K562 (cell line): ENCODE data around the gene SUMO3. TPM values are rescaled to one million over a fixed set of nuclear protein-coding genes. Genes with fewer than 3 reads are reported as not detected.

ENCODE experiments used
- FUS ChIP-seq: fragments of 200-400 bp; formaldehyde crosslinking; optimal IDR thresholded peaks from 2 replicates; pipeline ENCODE3; 2017; ENCODE audit warnings: low read depth, low read length
- HDAC2 ChIP-seq: fragments of 450-650 bp; IDR thresholded peaks from 2 replicates; pipeline ENCODE4 v1.6.1; 2016; ENCODE audit warnings: mild to moderate bottlenecking
- NR2C2 ChIP-seq, 2 experiments: fragments of 200-800 bp in 1 of 2; sonication (Bioruptor generic) in 1 of 2; sonication (generic) in 1 of 2; formaldehyde crosslinking in 1 of 2; IDR thresholded peaks; 2 replicates each; pipeline versions ENCODE4 v1.6.1 to v1.8.0; 2016 to 2022; ENCODE audit warnings: mild to moderate bottlenecking in 1 of 2, missing compliant biosample characterization in 1 of 2, missing genetic modification characterization in 1 of 2, missing genetic modification reagents in 1 of 2
- POLR2AphosphoS2 ChIP-seq: IDR thresholded peaks from 2 replicates; pipeline ENCODE4 v1.6.1; 2012; ENCODE audit warnings: low read length, improper control_type of control experiment
- SAP30 ChIP-seq: fragments of 200-600 bp; sonication (generic); IDR thresholded peaks from 2 replicates; pipeline ENCODE4 v1.6.1; 2012; ENCODE audit warnings: borderline replicate concordance, low read depth, mild to moderate bottlenecking, moderate library complexity, low read length, control low read depth, inconsistent platforms; ENCODE audit not compliant: insufficient read depth, poor library complexity, severe bottlenecking
- YY1 ChIP-seq, 3 experiments: IDR thresholded peaks; 2 replicates each; pipeline ENCODE4 v1.6.1; 2011; ENCODE audit warnings: low read length in 2 of 3, mild to moderate bottlenecking in 2 of 3, moderate library complexity in 2 of 3, borderline replicate concordance in 1 of 3, control low read depth in 1 of 3, low read depth in 1 of 3; ENCODE audit not compliant: insufficient read depth in 3 of 3, insufficient replicate concordance in 2 of 3, control insufficient read depth in 1 of 3, insufficient read length in 1 of 3; ENCODE audit errors: extremely low read depth in 1 of 3
- ZNF197 ChIP-seq: fragments of 200-800 bp; sonication (Bioruptor generic); IDR thresholded peaks from 2 replicates; pipeline ENCODE4 v1.6.1; 2016; ENCODE audit warnings: low read depth, missing genetic modification characterization, missing compliant biosample characterization
- polyA plus RNA-seq, 8 experiments: library from polyadenylated mRNA; depleted of rRNA in 4 of 8; stranded (reverse) in 5 of 8; unstranded in 3 of 8; fragments of >200 nt; fragmentation: Nextera tagmentation in 2 of 8; fragmentation: Illumina TruSeq in 1 of 8; extraction: Ambion mirVana in 2 of 8; extraction: Trizol in 1 of 8; gene quantifications; 2 replicates each; pipeline versions ENCODE4 v1.2.1 to v1.2.3, GENCODE V29; 2011 to 2014; ENCODE audit warnings: inconsistent platforms in 1 of 8, missing spikeins in 1 of 8
- total RNA-seq, 7 experiments: library from RNA; depleted of rRNA in 6 of 7; stranded (reverse); fragments of >200 nt in 6 of 7; fragmentation: Illumina TruSeq in 2 of 7; extraction: Trizol in 2 of 7; gene quantifications; 2 replicates each; pipeline versions ENCODE4 v1.2.1 to v1.2.3, GENCODE V29; 2011 to 2021; ENCODE audit warnings: low replicate concordance in 1 of 7
- TF ChIP-seq, protein P1 (sequence below): fragments of 450-650 bp; IDR thresholded peaks from 2 replicates; pipeline ENCODE4 v1.6.1; 2016; ENCODE audit warnings: low read depth
- TF ChIP-seq, protein P2 (sequence below): sonication (generic); formaldehyde crosslinking; IDR thresholded peaks from 2 replicates; pipeline ENCODE4 v1.8.0; 2022; ENCODE audit warnings: mild to moderate bottlenecking, missing genetic modification reagents
- TF ChIP-seq, protein P3 (sequence below): sonication (generic); formaldehyde crosslinking; IDR thresholded peaks from 2 replicates; pipeline ENCODE4 v1.8.1; 2023; ENCODE audit warnings: mild to moderate bottlenecking, missing genetic modification reagents
- TF ChIP-seq, protein P4 (sequence below), 2 experiments: fragments of 250-450 bp in 1 of 2; fragments of 450-650 bp in 1 of 2; sonication (Bioruptor Pico) in 1 of 2; IDR thresholded peaks; 2 replicates each; pipeline versions ENCODE4 v1.6.1 to v1.8.0; 2016 to 2021; ENCODE audit warnings: mild to moderate bottlenecking in 2 of 2, moderate library complexity in 2 of 2, missing compliant biosample characterization in 1 of 2, missing genetic modification characterization in 1 of 2

SUMO3 gene
- total and polyA plus RNA-seq, 9 of the 15 experiments (the other 6 are each of a cell fraction or from before 2014, with no cell fraction given) = 13.9 to 143 (median 113) TPM

DNA sequence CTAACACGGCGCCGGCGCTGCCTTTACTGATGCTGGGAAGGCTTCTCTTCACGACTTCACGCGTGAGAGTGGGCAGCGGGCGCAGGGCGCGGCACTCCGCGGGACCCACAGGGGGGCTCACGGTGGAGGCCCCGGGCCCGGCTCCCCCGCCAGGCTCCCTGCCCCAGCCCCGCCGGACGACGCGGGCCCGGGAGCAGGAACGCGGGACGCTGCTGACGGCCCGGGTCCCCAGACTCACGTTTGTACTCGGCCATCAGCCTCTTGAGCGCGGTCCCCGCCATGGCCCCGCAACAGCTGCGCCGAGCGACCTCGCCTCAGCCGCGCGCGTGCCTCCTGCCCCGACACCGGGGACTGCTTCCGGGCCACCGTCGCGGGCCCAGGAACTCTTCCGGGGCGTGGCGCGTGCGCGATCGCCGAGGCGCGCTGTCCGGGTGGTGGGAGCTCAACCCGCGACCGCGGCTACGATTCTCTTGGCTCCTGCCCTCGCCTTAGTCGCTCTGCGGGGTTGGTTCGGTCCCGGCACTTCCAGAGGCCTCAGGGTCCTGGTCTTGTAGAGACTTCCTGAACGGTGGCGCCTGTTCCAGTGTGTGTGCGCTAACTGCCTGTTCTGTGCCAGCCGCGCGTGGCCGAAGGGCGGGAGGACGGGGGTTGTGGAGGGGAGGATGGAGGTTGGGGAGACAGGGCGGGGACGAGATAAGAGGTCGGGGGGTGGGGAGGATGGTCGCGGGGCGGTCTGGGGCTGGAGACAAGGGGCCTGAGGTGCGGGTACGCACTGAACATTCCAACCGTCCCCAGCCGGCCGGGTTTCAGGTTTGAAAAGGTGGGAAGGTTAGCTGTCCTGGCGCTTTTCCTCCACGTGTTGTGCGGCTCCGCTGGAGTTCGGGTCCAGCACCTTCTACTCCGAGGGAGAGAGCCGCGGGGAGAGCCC is 16.1 kb downstream of the SUMO3 start, which contains the start of gene UBE2G2 (continued):
- TF ChIP-seq, protein P1, sequence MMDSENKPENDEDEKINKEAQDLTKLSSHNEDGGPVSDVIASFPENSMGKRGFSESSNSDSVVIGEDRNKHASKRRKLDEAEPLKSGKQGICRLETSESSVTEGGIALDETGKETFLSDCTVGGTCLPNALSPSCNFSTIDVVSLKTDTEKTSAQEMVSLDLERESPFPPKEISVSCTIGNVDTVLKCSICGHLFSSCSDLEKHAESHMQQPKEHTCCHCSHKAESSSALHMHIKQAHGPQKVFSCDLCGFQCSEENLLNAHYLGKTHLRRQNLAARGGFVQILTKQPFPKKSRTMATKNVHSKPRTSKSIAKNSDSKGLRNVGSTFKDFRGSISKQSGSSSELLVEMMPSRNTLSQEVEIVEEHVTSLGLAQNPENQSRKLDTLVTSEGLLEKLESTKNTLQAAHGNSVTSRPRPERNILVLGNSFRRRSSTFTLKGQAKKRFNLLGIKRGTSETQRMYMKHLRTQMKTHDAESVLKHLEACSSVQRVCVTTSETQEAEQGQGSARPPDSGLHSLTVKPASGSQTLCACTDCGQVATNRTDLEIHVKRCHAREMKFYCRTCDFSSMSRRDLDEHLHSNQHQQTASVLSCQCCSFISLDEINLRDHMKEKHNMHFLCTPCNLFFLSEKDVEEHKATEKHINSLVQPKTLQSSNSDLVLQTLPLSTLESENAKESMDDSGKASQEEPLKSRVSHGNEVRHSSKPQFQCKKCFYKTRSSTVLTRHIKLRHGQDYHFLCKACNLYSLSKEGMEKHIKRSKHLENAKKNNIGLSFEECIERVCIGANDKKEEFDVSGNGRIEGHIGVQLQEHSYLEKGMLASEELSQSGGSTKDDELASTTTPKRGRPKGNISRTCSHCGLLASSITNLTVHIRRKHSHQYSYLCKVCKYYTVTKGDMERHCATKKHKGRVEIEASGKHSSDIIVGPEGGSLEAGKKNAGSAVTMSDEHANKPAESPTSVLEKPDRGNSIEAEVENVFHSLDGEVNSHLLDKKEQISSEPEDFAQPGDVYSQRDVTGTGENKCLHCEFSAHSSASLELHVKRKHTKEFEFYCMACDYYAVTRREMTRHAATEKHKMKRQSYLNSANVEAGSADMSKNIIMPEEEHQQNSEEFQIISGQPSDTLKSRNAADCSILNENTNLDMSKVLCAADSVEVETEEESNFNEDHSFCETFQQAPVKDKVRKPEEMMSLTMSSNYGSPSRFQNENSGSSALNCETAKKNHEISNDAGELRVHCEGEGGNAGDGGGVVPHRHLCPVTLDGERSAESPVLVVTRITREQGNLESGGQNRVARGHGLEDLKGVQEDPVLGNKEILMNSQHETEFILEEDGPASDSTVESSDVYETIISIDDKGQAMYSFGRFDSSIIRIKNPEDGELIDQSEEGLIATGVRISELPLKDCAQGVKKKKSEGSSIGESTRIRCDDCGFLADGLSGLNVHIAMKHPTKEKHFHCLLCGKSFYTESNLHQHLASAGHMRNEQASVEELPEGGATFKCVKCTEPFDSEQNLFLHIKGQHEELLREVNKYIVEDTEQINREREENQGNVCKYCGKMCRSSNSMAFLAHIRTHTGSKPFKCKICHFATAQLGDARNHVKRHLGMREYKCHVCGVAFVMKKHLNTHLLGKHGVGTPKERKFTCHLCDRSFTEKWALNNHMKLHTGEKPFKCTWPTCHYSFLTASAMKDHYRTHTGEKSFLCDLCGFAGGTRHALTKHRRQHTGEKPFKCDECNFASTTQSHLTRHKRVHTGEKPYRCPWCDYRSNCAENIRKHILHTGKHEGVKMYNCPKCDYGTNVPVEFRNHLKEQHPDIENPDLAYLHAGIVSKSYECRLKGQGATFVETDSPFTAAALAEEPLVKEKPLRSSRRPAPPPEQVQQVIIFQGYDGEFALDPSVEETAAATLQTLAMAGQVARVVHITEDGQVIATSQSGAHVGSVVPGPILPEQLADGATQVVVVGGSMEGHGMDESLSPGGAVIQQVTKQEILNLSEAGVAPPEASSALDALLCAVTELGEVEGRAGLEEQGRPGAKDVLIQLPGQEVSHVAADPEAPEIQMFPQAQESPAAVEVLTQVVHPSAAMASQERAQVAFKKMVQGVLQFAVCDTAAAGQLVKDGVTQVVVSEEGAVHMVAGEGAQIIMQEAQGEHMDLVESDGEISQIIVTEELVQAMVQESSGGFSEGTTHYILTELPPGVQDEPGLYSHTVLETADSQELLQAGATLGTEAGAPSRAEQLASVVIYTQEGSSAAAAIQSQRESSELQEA = peak; percentile 62; the same call in 1 of the 2 replicates
- TF ChIP-seq SAP30 = peak; percentile 98
- TF ChIP-seq POLR2AphosphoS2 = peak; percentile 73; the same call in 1 of the 2 replicates
- TF ChIP-seq YY1 (IDR thresholded peaks at IDR 0.05; ENCODE audit: borderline replicate concordance in 1 of 3, control insufficient read depth in 1 of 3, extremely low read depth in 1 of 3, insufficient read depth in 3 of 3, insufficient read length in 1 of 3, insufficient replicate concordance in 2 of 3, low read depth in 1 of 3, low read length in 2 of 3) = peak; percentile 21 to 67 (median 58)
- peak; percentile 24; the same call in 1 of the 2 replicates for TF ChIP-seq ZNF197 (CRISPR knock-in tag)
- TF ChIP-seq, protein P2, sequence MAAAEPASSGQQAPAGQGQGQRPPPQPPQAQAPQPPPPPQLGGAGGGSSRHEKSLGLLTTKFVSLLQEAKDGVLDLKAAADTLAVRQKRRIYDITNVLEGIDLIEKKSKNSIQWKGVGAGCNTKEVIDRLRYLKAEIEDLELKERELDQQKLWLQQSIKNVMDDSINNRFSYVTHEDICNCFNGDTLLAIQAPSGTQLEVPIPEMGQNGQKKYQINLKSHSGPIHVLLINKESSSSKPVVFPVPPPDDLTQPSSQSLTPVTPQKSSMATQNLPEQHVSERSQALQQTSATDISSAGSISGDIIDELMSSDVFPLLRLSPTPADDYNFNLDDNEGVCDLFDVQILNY (CRISPR knock-in tag) = peak; percentile 55; the same call in 1 of the 2 replicates
- TF ChIP-seq, protein P3, sequence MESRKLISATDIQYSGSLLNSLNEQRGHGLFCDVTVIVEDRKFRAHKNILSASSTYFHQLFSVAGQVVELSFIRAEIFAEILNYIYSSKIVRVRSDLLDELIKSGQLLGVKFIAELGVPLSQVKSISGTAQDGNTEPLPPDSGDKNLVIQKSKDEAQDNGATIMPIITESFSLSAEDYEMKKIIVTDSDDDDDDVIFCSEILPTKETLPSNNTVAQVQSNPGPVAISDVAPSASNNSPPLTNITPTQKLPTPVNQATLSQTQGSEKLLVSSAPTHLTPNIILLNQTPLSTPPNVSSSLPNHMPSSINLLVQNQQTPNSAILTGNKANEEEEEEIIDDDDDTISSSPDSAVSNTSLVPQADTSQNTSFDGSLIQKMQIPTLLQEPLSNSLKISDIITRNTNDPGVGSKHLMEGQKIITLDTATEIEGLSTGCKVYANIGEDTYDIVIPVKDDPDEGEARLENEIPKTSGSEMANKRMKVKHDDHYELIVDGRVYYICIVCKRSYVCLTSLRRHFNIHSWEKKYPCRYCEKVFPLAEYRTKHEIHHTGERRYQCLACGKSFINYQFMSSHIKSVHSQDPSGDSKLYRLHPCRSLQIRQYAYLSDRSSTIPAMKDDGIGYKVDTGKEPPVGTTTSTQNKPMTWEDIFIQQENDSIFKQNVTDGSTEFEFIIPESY (CRISPR knock-in tag) = 0 out of 2 replicates have a peak, but pooled peaks have one; percentile 49
- peak; percentile 100 for TF ChIP-seq NR2C2 (CRISPR knock-in tag; IDR thresholded peaks at IDR 0.05)
- peak; percentile 100 for TF ChIP-seq NR2C2 (tag; IDR thresholded peaks at IDR 0.05)
- TF ChIP-seq FUS = peak; percentile 81
- peak; percentile 62 for TF ChIP-seq HDAC2
- TF ChIP-seq, protein P4, sequence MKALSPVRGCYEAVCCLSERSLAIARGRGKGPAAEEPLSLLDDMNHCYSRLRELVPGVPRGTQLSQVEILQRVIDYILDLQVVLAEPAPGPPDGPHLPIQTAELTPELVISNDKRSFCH (CRISPR knock-in tag; IDR thresholded peaks at IDR 0.05) = no peak
- TF ChIP-seq, protein P4 (tag; IDR thresholded peaks at IDR 0.05) = peak; percentile 91
